Measurements from ENCODE around the gene TAF6. TPM values are rescaled to one million over a fixed set of nuclear protein-coding genes. Genes with fewer than 3 reads are reported as not detected.

The TAF6 gene
- total and polyA plus RNA-seq, 7 donors, result 26.8 to 58.4 (median 33.5) TPM

- Histone ChIP-seq H3K4me3 (no peak overlapping the region), H3K4me1 (peaks cover 12% of the 10 kb centered on the region), H3K27ac (no peak overlapping the region), H3K27me3 (ENCODE audit: insufficient read depth in 3 of 3, low read length in 2 of 3) (no peaks in the 10 kb centered on the region), H3K9me3 (no peaks in the 10 kb centered on the region), H3K36me3 (ENCODE audit: insufficient read depth in 1 of 2, low read depth in 1 of 2) (peaks cover 0 to 22% of the 10 kb centered on the region in 2 donors)
- no peak for TF ChIP-seq CTCF (IDR thresholded peaks at IDR 0.05)
- intact Hi-C loops (cut with DNase I), result loop anchor here in 1 of 2 donors (5.0 kb wide), 1 partner anchor 40 kb away; the partner anchor contains the start of gene MBLAC1
- no peak for ATAC-seq
- WGBS, 3 donors, result 83 to 85% (median 85%) methylated on average over 10 of the region's 10 CpGs
- DNase-seq, result no peak
These were observed 32.0 kb downstream of the TAF6 start for GRCh38 chr7:100087055-100087750.

GRCh38 chr7:100085515-100085914 is 33.6 kb downstream of the TAF6 start:
- H3K4me1 ChIP-seq, result peaks cover 13% of the 10 kb centered on the region
- DNase-seq (no peak), ATAC-seq (no peak)
- H3K27me3 ChIP-seq (ENCODE audit: insufficient read depth in 3 of 3, low read length in 2 of 3), result no peaks in the 10 kb centered on the region
- intact Hi-C loops (cut with DNase I), result loop anchor here in 1 of 2 donors (5.0 kb wide), 1 partner anchor 42 kb away; the partner anchor contains the start of gene MBLAC1
- no peak overlapping the region for H3K27ac ChIP-seq
- no peak for TF ChIP-seq CTCF (IDR thresholded peaks at IDR 0.05)
- 65 to 68% (median 68%) methylated on average over 3 of the region's 3 CpGs for WGBS, 3 donors
- H3K4me3 ChIP-seq, result no peak overlapping the region
- peaks cover 0 to 5% of the 10 kb centered on the region in 2 donors for H3K36me3 ChIP-seq (ENCODE audit: insufficient read depth in 1 of 2, low read depth in 1 of 2)
- H3K9me3 ChIP-seq, result no peaks in the 10 kb centered on the region

- WGBS, 3 donors, result 30 to 54% (median 42%) methylated on average over 4 of the region's 4 CpGs
- Histone ChIP-seq H3K4me1 (peaks cover 16% of the 10 kb centered on the region), H3K36me3 (ENCODE audit: insufficient read depth in 1 of 2, low read depth in 1 of 2) (peaks cover 3 to 19% of the 10 kb centered on the region in 2 donors), H3K27ac (peak overlapping the region; percentile 92), H3K4me3 (no peak overlapping the region), H3K27me3 (ENCODE audit: insufficient read depth in 3 of 3, low read length in 2 of 3) (no peaks in the 10 kb centered on the region), H3K9me3 (no peaks in the 10 kb centered on the region)
- DNase-seq, result no peak
- no peak for TF ChIP-seq CTCF (IDR thresholded peaks at IDR 0.05)
- ATAC-seq, result no peak
- intact Hi-C loops (cut with DNase I), result no loop called here
These were observed 36.2 kb downstream of the TAF6 start for GRCh38 chr7:100082978-100083377.

GRCh38 chr7:100081535-100082102 is 37.5 kb downstream of the TAF6 start, which contains the start of gene ZNF3:
TSS of gene ZNF3 (minus strand) at chr7:100081723. CDS start at chr7:100077357, 4,366 bp downstream.
- Histone ChIP-seq H3K36me3 (ENCODE audit: insufficient read depth in 1 of 2, low read depth in 1 of 2) (peaks cover 3 to 32% of the 10 kb centered on the region in 2 donors), H3K9me3 (no peaks in the 10 kb centered on the region), H3K4me3 (peak within 1 kb of the TSS; percentile 94), H3K27me3 (ENCODE audit: insufficient read depth in 3 of 3, low read length in 2 of 3) (no peaks in the 10 kb centered on the region), H3K27ac (peak within 1 kb of the TSS; percentile 92), H3K4me1 (peaks cover 15% of the 10 kb centered on the region)
- intact Hi-C loops (cut with DNase I), result loop anchor here in 1 of 2 donors (2.0 kb wide), 1 partner anchor 63 kb away; no protein-coding TSS in a partner anchor
- peak; percentile 98 to 99 for DNase-seq
- TF ChIP-seq CTCF (IDR thresholded peaks at IDR 0.05), result peak; percentile 93
- WGBS, 3 donors, result 0 to 1% (median 1%) methylated on average over 51 to 55 of the region's 55 CpGs
- ATAC-seq, result peak; percentile 94 to 97 (median 96)
